GM23248 (cell line): Measurements from ENCODE around the gene SMG1. TPM values are rescaled to one million over a fixed set of nuclear protein-coding genes. Genes with fewer than 3 reads are reported as not detected.

ENCODE experiments used
- DNase-seq: peaks from one replicate; pipeline ENCODE4 v3.0.0-alpha.2; 2015
- H2AFZ ChIP-seq: fragments of 200-600 bp; sonication (generic); 2 replicates; pipeline ENCODE4 v1.6.1; 2016; ENCODE audit warnings: antibody characterized with exemption
- H3F3A ChIP-seq: fragments of 200-600 bp; sonication (generic); 2 replicates; pipeline ENCODE4 v1.6.1; 2016; ENCODE audit warnings: mild to moderate bottlenecking, antibody characterized with exemption, mixed run types; ENCODE audit not compliant: insufficient read depth
- H3K27ac ChIP-seq: fragments of 200-600 bp; sonication (generic); 2 replicates; pipeline ENCODE4 v1.5.1; 2016; ENCODE audit warnings: mild to moderate bottlenecking
- H3K27me3 ChIP-seq: fragments of 200-600 bp; sonication (generic); replicated peaks from 2 replicates; pipeline ENCODE4 v1.6.1; 2016; ENCODE audit warnings: mild to moderate bottlenecking; ENCODE audit not compliant: insufficient read depth
- H3K36me3 ChIP-seq: fragments of 200-600 bp; sonication (generic); 2 replicates; pipeline ENCODE4 v1.6.1; 2016; ENCODE audit warnings: low read depth, mild to moderate bottlenecking
- H3K4me1 ChIP-seq: fragments of 200-600 bp; sonication (generic); 2 replicates; pipeline ENCODE4 v1.6.1; 2016; ENCODE audit warnings: mild to moderate bottlenecking; ENCODE audit not compliant: insufficient read depth
- H3K4me2 ChIP-seq: fragments of 200-600 bp; sonication (generic); one replicate; pipeline ENCODE4 v1.6.1; 2016; ENCODE audit warnings: mild to moderate bottlenecking; ENCODE audit not compliant: unreplicated experiment
- H3K4me3 ChIP-seq: fragments of 200-600 bp; sonication (generic); 2 replicates; pipeline ENCODE4 v1.5.1; 2016; ENCODE audit warnings: mild to moderate bottlenecking
- H3K79me2 ChIP-seq: fragments of 200-600 bp; sonication (generic); 2 replicates; pipeline ENCODE4 v1.6.1; 2016; ENCODE audit warnings: mild to moderate bottlenecking; ENCODE audit not compliant: insufficient read depth
- H3K9ac ChIP-seq: fragments of 200-600 bp; sonication (generic); 2 replicates; pipeline ENCODE4 v1.6.1; 2016; ENCODE audit warnings: mild to moderate bottlenecking
- H3K9me2 ChIP-seq: fragments of 200-600 bp; sonication (generic); 2 replicates; pipeline ENCODE4 v1.6.1; 2016; ENCODE audit warnings: mixed run types, mild to moderate bottlenecking, moderate library complexity; ENCODE audit not compliant: insufficient read depth
- H3K9me3 ChIP-seq: fragments of 200-600 bp; sonication (generic); one replicate; pipeline ENCODE4 v1.6.1; 2017; ENCODE audit warnings: low read depth
- H4K20me1 ChIP-seq: fragments of 200-600 bp; sonication (generic); 2 replicates; pipeline ENCODE4 v1.6.0; 2016; ENCODE audit not compliant: insufficient read depth
- EZH2 ChIP-seq: fragments of 200-600 bp; sonication (generic); IDR thresholded peaks from 2 replicates; pipeline ENCODE4 v1.6.1; 2018; ENCODE audit warnings: antibody characterized with exemption, mild to moderate bottlenecking; ENCODE audit not compliant: insufficient read depth, poor library complexity, severe bottlenecking
- EZH2phosphoT487 ChIP-seq: fragments of 200-600 bp; sonication (generic); IDR thresholded peaks from 2 replicates; pipeline ENCODE4 v1.6.1; 2018; ENCODE audit warnings: antibody characterized with exemption, moderate library complexity, mild to moderate bottlenecking, low read depth; ENCODE audit not compliant: insufficient read depth
- WGBS, 2 experiments: methylation state at CpG; one replicate each; pipeline ENCODE4 v1.1.6; 2015 to 2017; ENCODE audit warnings: low lambda C conversion rate in 2 of 2, low coverage in 1 of 2; ENCODE audit errors: missing lambda C conversion rate in 2 of 2; 5-methylcytosine and 5-hydroxymethylcytosine counted together
- in situ Hi-C: fragments of 300-500 bp; cut with MboI; formaldehyde crosslinking; loops from 2 replicates; pipeline ENCODE4 v1.15.0; 2020
- polyA plus RNA-seq: library from polyadenylated mRNA; unstranded; fragments of >200 nt; fragmentation: Nextera tagmentation; extraction: Ambion mirVana; gene quantifications from 2 replicates; pipeline ENCODE4 v1.2.1, GENCODE V29; 2016
- total RNA-seq: library from RNA; depleted of rRNA; stranded (reverse); fragments of >200 nt; shearing (Covaris generic); gene quantifications from 2 replicates; pipeline ENCODE4 v1.2.3, GENCODE V29; 2014

Gene SMG1
- total and polyA plus RNA-seq, 2 experiments from 2014 or later = 9.3 to 37.1 TPM

DNA sequence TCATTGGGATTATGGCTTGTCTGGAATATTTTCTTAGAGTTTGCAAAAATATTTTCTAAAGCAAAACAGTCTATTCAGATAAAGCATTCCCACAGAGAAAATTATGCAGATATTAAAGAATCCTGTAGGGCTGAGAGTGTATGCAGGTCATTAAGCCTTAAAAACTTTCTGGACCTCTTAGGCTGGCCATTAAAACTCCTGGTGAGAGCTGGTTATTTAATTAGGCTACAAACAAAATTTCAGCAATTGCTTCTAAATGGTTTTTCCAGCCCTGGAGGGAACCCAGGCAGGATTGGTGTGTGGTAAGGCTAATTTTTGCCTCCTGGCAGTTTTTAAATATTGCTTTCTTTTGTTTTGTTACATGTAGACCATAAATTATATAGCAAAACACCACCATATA lies 27.3 kb upstream of the SMG1 start:
- Histone ChIP-seq H4K20me1 (no peaks in the 10 kb centered on the region), H3K4me3 (no peak overlapping the region), H2AFZ (no peak overlapping the region), H3K27ac (no peak overlapping the region), H3F3A (no peaks in the 10 kb centered on the region), H3K9me3 (no peaks in the 10 kb centered on the region), H3K36me3 (no peaks in the 10 kb centered on the region), H3K27me3 (no peaks in the 10 kb centered on the region), H3K4me1 (no peaks in the 10 kb centered on the region), H3K79me2 (no peaks in the 10 kb centered on the region), H3K9ac (no peak overlapping the region), H3K4me2 (no peak overlapping the region), H3K9me2 (no peaks in the 10 kb centered on the region)
- no peak for DNase-seq
- TF ChIP-seq EZH2 (no peak), EZH2phosphoT487 (no peak)
- in situ Hi-C loops = no loop called here

DNA sequence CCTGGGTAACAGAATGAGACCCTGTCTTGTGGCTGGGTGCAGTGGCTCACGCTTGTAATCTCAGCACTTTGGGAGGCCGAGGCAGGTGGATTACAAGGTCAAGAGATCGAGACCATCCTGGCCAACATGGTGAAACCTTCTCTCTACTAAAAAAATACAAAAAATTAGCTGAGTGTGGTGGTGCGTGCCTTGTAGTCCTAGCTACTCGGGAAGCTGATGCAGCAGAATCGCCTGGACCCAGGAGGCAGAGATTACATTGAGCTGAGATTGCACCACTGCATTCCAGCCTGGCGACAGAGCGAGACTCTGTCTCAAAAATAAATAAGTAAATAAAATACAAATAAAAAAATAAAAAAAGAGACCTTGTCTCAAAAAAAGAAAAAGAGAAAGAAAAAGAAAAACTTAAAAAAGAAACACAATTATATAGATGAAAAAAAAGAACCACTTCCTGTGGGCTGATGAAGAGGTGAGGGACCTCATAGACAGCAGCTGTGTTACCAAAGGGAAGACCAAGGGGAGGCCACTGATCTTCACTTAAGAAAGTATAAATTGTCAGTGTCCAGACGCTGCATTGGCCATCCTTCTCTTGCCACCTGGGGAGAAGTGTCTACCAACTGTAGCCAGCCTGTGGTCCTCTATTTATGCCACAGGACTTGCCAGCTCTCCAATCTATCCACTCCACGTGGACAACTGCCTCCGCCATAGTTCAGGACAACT lies 24.4 kb upstream of the SMG1 start:
- Histone ChIP-seq H2AFZ (no peak overlapping the region), H3K9me2 (no peaks in the 10 kb centered on the region), H3K9ac (no peak overlapping the region), H3K4me1 (no peaks in the 10 kb centered on the region), H3K4me3 (no peak overlapping the region), H4K20me1 (no peaks in the 10 kb centered on the region), H3K36me3 (no peaks in the 10 kb centered on the region), H3K79me2 (no peaks in the 10 kb centered on the region), H3K27ac (no peak overlapping the region), H3K4me2 (no peak overlapping the region), H3K27me3 (no peaks in the 10 kb centered on the region), H3F3A (no peaks in the 10 kb centered on the region), H3K9me3 (no peaks in the 10 kb centered on the region)
- DNase-seq = no peak
- in situ Hi-C loops = no loop called here
- WGBS, 2 experiments = 88 to 91% methylated on average over 11 of the region's 11 CpGs
- TF ChIP-seq EZH2phosphoT487 (no peak), EZH2 (no peak)

DNA sequence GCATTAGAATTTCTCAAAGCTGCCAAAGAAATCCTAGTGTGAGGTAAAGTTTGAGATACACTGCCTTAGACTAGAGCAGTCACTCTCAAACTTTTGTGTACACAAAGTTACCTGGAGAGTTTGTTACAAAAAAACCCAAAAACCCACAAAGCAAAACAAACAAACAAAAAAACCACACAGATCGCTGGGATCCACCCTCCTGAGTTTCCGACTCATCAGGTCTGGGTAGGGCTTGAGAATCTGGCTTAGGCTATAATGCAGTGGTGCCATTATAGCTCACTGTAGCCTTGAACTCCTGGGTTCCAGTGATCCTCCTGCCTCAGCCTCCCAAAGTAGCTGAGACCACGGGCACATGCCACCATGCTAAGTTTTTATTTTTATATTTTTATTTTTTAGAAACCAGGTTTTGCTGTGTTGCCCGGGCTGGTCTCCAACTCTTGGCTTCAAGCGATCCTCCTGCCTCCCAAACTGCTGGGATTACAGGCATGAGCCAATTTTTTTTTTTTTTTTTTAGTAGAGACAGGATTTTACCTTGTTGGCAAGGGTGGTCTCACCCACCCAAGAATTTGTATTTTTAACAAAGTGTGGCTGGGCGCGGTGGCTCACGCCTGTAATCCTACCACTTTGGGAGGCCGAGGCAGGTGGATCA lies 22.3 kb upstream of the SMG1 start:
- Histone ChIP-seq H3K9me3 (no peaks in the 10 kb centered on the region), H3K27me3 (no peaks in the 10 kb centered on the region), H3K9me2 (no peaks in the 10 kb centered on the region), H3F3A (no peaks in the 10 kb centered on the region), H3K9ac (no peak overlapping the region), H3K27ac (no peak overlapping the region), H3K4me3 (no peak overlapping the region), H2AFZ (no peak overlapping the region), H3K36me3 (no peaks in the 10 kb centered on the region), H4K20me1 (no peaks in the 10 kb centered on the region), H3K4me2 (no peak overlapping the region), H3K79me2 (no peaks in the 10 kb centered on the region), H3K4me1 (no peaks in the 10 kb centered on the region)
- in situ Hi-C loops = no loop called here
- TF ChIP-seq EZH2phosphoT487 = no peak
- no peak for TF ChIP-seq EZH2
- no peak for DNase-seq
- WGBS, 2 experiments = 70 to 72% methylated on average over 9 of the region's 9 CpGs

DNA sequence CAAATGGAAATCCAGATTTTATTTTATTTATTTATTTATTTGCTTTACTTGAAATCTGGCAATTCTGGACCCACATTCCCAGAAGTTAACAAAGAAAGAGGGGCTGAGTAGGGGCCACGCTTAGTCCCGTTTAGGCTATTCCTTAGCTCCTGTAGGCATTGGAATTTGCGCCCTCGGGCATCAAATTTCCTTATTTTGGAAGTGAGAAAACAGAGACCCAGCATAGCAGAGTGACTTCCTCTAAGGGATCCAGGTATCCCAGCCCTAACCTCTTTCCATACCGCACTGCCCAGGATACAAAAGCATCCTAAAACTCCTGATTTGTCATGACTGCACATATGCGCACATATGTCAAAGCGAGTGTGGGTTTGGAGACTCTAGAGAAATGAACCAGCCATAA lies 19.0 kb upstream of the SMG1 start:
- no peak overlapping the region for H3K9ac ChIP-seq
- H3K9me2 ChIP-seq = no peaks in the 10 kb centered on the region
- no peaks in the 10 kb centered on the region for H3K9me3 ChIP-seq
- H3K79me2 ChIP-seq = no peaks in the 10 kb centered on the region
- in situ Hi-C loops = no loop called here
- H3K4me3 ChIP-seq = no peak overlapping the region
- H4K20me1 ChIP-seq = no peaks in the 10 kb centered on the region
- no peaks in the 10 kb centered on the region for H3K27me3 ChIP-seq
- 83 to 85% methylated on average over 7 of the region's 7 CpGs for WGBS, 2 experiments
- TF ChIP-seq EZH2phosphoT487 (no peak), EZH2 (no peak)
- no peak for DNase-seq
- no peaks in the 10 kb centered on the region for H3K36me3 ChIP-seq
- H3K4me2 ChIP-seq = no peak overlapping the region
- no peaks in the 10 kb centered on the region for H3K4me1 ChIP-seq
- no peak overlapping the region for H2AFZ ChIP-seq
- H3K27ac ChIP-seq = no peak overlapping the region
- H3F3A ChIP-seq = no peaks in the 10 kb centered on the region
